Spleen (tissue), 7 donors: ENCODE data around the gene AFAP1L2.

Source experiments
- POLR2A ChIP-seq, 3 donors: fragments of 450-650 bp; IDR thresholded peaks; one replicate each; pipeline ENCODE4 v1.5.1; 2017; ENCODE audit warnings: antibody characterized with exemption in 3 of 3, mild to moderate bottlenecking in 1 of 3
- TF ChIP-seq, protein P1 (sequence below), 11 experiments: fragments of 200-600 bp in 7 of 11; fragments of 450-650 bp in 4 of 11; sonication (generic) in 4 of 11; IDR thresholded peaks in 8 of 11; conservative IDR thresholded peaks in 3 of 11; 1 replicate in 7 of 11; 2 replicates in 4 of 11; pipeline versions ENCODE4 v1.4.0 to v1.8.0; 2016 to 2021; ENCODE audit warnings: antibody characterized with exemption in 11 of 11, inconsistent platforms in 4 of 11, mild to moderate bottlenecking in 1 of 11
- donor health status: DM: no; HTN: no; CAD: no; lungs with moderate emphysema.
- donor health status: DM: no; HTN: no; CAD: no.
- donor health status: DM: no; HTN: no; CAD: no.

DNA sequence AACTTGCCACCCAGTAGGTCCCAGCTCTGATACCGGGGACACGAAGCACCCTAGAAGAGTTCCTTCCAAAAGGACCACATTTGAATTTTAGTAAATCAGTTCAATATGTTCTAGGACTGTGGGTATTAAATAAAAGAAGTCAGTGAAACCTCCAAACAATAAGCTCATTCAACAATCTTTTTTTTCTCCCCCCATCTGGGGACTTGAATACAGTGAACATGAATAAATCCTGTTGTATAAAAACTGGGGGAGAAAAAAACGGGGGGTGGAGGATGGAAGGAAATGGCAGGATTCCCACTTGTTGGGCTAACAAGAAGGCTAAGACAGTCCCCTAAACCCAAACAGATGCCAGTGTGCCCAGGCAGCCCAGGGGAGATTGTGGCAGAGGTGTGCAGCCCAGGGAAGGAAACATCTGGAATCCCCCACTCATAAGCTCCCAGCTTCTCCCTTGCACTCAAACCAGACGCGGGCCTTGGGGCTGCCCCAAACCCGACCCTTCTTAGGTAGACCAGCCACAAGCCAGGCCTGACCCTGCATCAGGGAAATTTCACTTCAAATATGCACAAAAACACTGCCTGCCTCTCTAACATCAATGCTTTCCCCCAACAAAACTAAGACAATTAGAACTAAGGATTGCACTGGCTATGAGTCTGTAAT lies 8.8 kb downstream of the AFAP1L2 start:
- TF ChIP-seq, protein P1, sequence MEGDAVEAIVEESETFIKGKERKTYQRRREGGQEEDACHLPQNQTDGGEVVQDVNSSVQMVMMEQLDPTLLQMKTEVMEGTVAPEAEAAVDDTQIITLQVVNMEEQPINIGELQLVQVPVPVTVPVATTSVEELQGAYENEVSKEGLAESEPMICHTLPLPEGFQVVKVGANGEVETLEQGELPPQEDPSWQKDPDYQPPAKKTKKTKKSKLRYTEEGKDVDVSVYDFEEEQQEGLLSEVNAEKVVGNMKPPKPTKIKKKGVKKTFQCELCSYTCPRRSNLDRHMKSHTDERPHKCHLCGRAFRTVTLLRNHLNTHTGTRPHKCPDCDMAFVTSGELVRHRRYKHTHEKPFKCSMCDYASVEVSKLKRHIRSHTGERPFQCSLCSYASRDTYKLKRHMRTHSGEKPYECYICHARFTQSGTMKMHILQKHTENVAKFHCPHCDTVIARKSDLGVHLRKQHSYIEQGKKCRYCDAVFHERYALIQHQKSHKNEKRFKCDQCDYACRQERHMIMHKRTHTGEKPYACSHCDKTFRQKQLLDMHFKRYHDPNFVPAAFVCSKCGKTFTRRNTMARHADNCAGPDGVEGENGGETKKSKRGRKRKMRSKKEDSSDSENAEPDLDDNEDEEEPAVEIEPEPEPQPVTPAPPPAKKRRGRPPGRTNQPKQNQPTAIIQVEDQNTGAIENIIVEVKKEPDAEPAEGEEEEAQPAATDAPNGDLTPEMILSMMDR (IDR thresholded peaks at IDR 0.05 in 8 of 11, conservative IDR thresholded peaks at IDR 0.05 in 3 of 11): no peak
- TF ChIP-seq POLR2A (IDR thresholded peaks at IDR 0.05): no peak
